Central memory CD4-positive, alpha-beta T cell (primary cell): ENCODE measurements around the gene NMNAT3.

ENCODE experiments used
- DNase-seq: peaks from one replicate; pipeline ENCODE4 v3.0.0; 2022

The NMNAT3 gene

GRCh38 chr3:139574026-139574947 lies 103.5 kb downstream of the NMNAT3 start:
- no peak for DNase-seq

GRCh38 chr3:139572847-139573672 lies 104.7 kb downstream of the NMNAT3 start:
- DNase-seq: no peak

GRCh38 chr3:139571711-139572110 lies 106.1 kb downstream of the NMNAT3 start:
- no peak for DNase-seq

- no peak for DNase-seq
These were observed 113.4 kb downstream of the NMNAT3 start for GRCh38 chr3:139564294-139564861.

- DNase-seq: no peak
These were observed 115.7 kb downstream of the NMNAT3 start for GRCh38 chr3:139561959-139562676.

- DNase-seq: no peak
These were observed 116.4 kb downstream of the NMNAT3 start for GRCh38 chr3:139561255-139561817.

GRCh38 chr3:139560411-139560810 lies 117.4 kb downstream of the NMNAT3 start:
- no peak for DNase-seq

GRCh38 chr3:139559541-139559940 lies 118.2 kb downstream of the NMNAT3 start:
- DNase-seq: no peak

GRCh38 chr3:139558351-139559266 lies 119.2 kb downstream of the NMNAT3 start:
- no peak for DNase-seq

GRCh38 chr3:139557041-139557440 lies 120.7 kb downstream of the NMNAT3 start:
- no peak for DNase-seq

GRCh38 chr3:139555249-139555648 lies 122.5 kb downstream of the NMNAT3 start:
- no peak for DNase-seq

- no peak for DNase-seq
These were observed 123.1 kb downstream of the NMNAT3 start for GRCh38 chr3:139554628-139555027.

GRCh38 chr3:139552632-139553365 lies 125.0 kb downstream of the NMNAT3 start:
- no peak for DNase-seq

GRCh38 chr3:139548801-139549200 lies 129.0 kb downstream of the NMNAT3 start:
- DNase-seq: no peak

- no peak for DNase-seq
These were observed 130.1 kb downstream of the NMNAT3 start for GRCh38 chr3:139547666-139548065.

GRCh38 chr3:139546772-139547171 lies 131.0 kb downstream of the NMNAT3 start:
- no peak for DNase-seq

GRCh38 chr3:139541532-139542288 lies 136.1 kb downstream of the NMNAT3 start:
- no peak for DNase-seq

- no peak for DNase-seq
These were observed 136.9 kb downstream of the NMNAT3 start for GRCh38 chr3:139540651-139541531.

- DNase-seq: no peak
These were observed 139.0 kb downstream of the NMNAT3 start for GRCh38 chr3:139538733-139539132.
